ENCODE measurements around the gene ABL1.

The ABL1 gene

DNA sequence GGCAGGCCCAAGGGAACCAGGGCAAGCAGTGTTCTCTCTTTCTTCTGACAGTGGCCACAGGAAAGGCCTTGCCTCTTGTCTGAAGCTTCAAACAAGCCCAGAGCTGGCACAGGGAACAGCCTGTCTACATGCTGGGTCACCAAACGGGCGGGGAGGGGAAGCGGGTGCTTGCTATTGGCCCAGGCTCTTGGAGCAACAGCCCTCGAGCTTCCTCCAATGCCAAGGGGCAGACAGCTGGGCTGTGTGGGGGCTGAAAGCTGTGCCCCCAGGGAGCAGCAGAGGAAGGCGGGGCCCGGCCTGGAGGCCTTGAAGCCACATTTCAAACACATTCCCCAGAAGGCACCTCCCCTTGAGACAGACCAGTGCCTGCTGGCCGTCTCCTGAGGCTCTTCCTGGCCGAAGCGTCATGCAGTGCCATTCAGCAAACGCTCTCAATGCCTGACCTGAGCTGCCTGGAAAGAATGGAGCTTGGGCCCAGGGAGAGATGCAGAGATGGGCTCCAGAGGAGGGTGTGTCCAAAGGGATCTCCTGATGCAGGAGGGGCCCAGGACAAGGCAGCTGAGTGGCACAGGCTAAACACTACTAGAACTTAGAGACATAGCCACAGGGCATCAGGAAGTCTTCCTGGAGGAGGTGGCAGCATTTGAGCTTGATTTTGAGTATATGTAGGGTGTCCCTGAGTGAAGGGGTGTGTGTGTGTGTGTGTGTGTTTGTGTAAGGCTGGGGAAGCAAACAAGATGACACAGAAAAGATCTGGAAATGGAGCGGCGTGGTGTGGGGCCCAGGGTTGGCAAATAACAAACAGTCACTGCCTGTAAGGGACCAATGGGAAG, 101.4 kb downstream of the ABL1 start:
- Histone ChIP-seq H3K27ac (ENCODE audit: low read depth, low read length) (no peak overlapping the region), H3K9me3 (ENCODE audit: low read length) (no peaks in the 10 kb centered on the region), H3K9ac (ENCODE audit: low read length) (no peak overlapping the region), H3K27me3 (ENCODE audit: control insufficient read depth in 1 of 2, insufficient read depth in 2 of 2, low read length in 2 of 2) (peaks cover 49 to 84% of the 10 kb centered on the region in 2 donors), H3K4me3 (ENCODE audit: low read depth in 1 of 2, low read length in 2 of 2) (no peak overlapping the region), H3K36me3 (ENCODE audit: insufficient read depth, low read length) (no peaks in the 10 kb centered on the region), H3K4me1 (ENCODE audit: insufficient read depth, low read length) (peaks cover 5% of the 10 kb centered on the region)

Data from muscle layer of colon (tissue), 2 donors.